WTC11 (cell line): Measurements from ENCODE around the gene PDK2.

Source experiments
- CTCF ChIP-seq: fragments of 200-600 bp; IDR thresholded peaks from 2 replicates; pipeline ENCODE4 v1.8.0; 2022; ENCODE audit warnings: antibody characterized with exemption
- TEAD4 ChIP-seq: sonication (generic); formaldehyde crosslinking; IDR thresholded peaks from 2 replicates; pipeline ENCODE4 v1.8.0; 2022; ENCODE audit warnings: mild to moderate bottlenecking, missing genetic modification reagents
- TF ChIP-seq, protein P1 (sequence below): sonication (generic); formaldehyde crosslinking; conservative IDR thresholded peaks from 2 replicates; pipeline ENCODE4 v1.8.1; 2022; ENCODE audit warnings: mild to moderate bottlenecking, missing genetic modification reagents
- TF ChIP-seq, protein P2 (sequence below): fragments of 250-450 bp; sonication (Bioruptor Pico); IDR thresholded peaks from 2 replicates; pipeline ENCODE4 v1.9.0; 2021; ENCODE audit warnings: mild to moderate bottlenecking

DNA sequence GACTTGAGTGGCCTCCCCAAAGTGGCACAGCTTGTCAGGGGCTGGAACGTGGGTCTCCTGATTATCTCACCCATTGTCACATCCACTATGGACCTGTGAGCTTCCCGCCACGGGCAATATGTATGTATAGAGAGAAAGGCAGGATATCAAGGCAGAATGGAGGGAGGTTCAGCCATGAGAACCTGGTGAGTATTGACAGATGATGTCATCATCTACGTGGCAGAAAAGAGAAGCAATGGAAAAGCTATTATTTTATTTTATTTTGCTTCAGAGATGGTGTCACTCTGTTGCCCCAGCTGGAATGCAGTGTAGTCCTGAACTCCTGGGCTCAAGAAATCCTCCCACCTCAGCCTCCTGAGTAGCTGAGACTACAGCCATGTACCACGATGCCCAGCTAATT is 13.4 kb upstream of the PDK2 start:
- TF ChIP-seq, protein P1, sequence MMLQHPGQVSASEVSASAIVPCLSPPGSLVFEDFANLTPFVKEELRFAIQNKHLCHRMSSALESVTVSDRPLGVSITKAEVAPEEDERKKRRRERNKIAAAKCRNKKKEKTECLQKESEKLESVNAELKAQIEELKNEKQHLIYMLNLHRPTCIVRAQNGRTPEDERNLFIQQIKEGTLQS (CRISPR knock-in tag): no peak
- TF ChIP-seq, protein P2, sequence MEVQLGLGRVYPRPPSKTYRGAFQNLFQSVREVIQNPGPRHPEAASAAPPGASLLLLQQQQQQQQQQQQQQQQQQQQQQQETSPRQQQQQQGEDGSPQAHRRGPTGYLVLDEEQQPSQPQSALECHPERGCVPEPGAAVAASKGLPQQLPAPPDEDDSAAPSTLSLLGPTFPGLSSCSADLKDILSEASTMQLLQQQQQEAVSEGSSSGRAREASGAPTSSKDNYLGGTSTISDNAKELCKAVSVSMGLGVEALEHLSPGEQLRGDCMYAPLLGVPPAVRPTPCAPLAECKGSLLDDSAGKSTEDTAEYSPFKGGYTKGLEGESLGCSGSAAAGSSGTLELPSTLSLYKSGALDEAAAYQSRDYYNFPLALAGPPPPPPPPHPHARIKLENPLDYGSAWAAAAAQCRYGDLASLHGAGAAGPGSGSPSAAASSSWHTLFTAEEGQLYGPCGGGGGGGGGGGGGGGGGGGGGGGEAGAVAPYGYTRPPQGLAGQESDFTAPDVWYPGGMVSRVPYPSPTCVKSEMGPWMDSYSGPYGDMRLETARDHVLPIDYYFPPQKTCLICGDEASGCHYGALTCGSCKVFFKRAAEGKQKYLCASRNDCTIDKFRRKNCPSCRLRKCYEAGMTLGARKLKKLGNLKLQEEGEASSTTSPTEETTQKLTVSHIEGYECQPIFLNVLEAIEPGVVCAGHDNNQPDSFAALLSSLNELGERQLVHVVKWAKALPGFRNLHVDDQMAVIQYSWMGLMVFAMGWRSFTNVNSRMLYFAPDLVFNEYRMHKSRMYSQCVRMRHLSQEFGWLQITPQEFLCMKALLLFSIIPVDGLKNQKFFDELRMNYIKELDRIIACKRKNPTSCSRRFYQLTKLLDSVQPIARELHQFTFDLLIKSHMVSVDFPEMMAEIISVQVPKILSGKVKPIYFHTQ (CRISPR knock-in tag): no peak
- no peak for TF ChIP-seq TEAD4
- TF ChIP-seq CTCF: no peak
